Activated B cell treated with CpG ODN at 0.5 μM for 24 hours (primary cell): ENCODE data around the gene VPS13C. TPM values are rescaled to one million over a fixed set of nuclear protein-coding genes. Genes with fewer than 3 reads are reported as not detected.
A peak's percentile ranks its signal among the peaks of the same experiment; 100 is the strongest.

Experiments
- ATAC-seq: fragments of 200-7000 bp; cut with Tn5 transposase; one replicate; pipeline ENCODE4 v1.10.0; 2021; ENCODE audit warnings: low read depth, mild to moderate bottlenecking, moderate library complexity
- CTCF ChIA-PET: fragments of 350-600 bp; sonication (Branson Sonifier 250); formaldehyde crosslinking; loops from one replicate; lab custom pipeline; 2021; ENCODE audit warnings: antibody characterized with exemption; lab: Charles Lee
- POLR2A ChIA-PET: fragments of 350-600 bp; sonication (Branson Sonifier 250); formaldehyde crosslinking; loops from one replicate; lab custom pipeline; 2021; ENCODE audit warnings: antibody characterized with exemption; lab: Charles Lee
- DNase-seq: peaks from one replicate; pipeline ENCODE4 v3.0.0; 2022
- H3K27ac Mint-ChIP-seq: one replicate; pipeline ENCODE4 v1.8.0; 2020; ENCODE audit warnings: mixed read lengths
- H3K27me3 Mint-ChIP-seq: one replicate; pipeline ENCODE4 v1.8.0; 2021; ENCODE audit warnings: mixed read lengths
- H3K36me3 Mint-ChIP-seq: one replicate; pipeline ENCODE4 v1.8.0; 2021; ENCODE audit warnings: low read depth, mixed read lengths
- H3K4me1 Mint-ChIP-seq: one replicate; pipeline ENCODE4 v1.8.0; 2021; ENCODE audit warnings: mixed read lengths
- H3K4me3 Mint-ChIP-seq: one replicate; pipeline ENCODE4 v1.8.0; 2020; ENCODE audit warnings: mild to moderate bottlenecking, mixed read lengths
- H3K9me3 Mint-ChIP-seq: one replicate; pipeline ENCODE4 v1.8.0; 2020; ENCODE audit warnings: mixed read lengths
- intact Hi-C: fragments of 100-400 bp; cut with micrococcal nuclease; formaldehyde crosslinking; loops from one replicate; pipeline ENCODE4 v1.15.1; 2024
- total RNA-seq: library from RNA; stranded (reverse); gene quantifications from 2 replicates; pipeline ENCODE4 v1.2.3, GENCODE V29; 2022
- TF ChIP-seq, protein P1 (sequence below): fragments of 200-600 bp; IDR thresholded peaks from one replicate; pipeline ENCODE4 v1.8.0; 2022; ENCODE audit warnings: antibody characterized with exemption, mild to moderate bottlenecking

Gene VPS13C
- total RNA-seq, 1 donor from 2014 or later, result 172 TPM

DNA sequence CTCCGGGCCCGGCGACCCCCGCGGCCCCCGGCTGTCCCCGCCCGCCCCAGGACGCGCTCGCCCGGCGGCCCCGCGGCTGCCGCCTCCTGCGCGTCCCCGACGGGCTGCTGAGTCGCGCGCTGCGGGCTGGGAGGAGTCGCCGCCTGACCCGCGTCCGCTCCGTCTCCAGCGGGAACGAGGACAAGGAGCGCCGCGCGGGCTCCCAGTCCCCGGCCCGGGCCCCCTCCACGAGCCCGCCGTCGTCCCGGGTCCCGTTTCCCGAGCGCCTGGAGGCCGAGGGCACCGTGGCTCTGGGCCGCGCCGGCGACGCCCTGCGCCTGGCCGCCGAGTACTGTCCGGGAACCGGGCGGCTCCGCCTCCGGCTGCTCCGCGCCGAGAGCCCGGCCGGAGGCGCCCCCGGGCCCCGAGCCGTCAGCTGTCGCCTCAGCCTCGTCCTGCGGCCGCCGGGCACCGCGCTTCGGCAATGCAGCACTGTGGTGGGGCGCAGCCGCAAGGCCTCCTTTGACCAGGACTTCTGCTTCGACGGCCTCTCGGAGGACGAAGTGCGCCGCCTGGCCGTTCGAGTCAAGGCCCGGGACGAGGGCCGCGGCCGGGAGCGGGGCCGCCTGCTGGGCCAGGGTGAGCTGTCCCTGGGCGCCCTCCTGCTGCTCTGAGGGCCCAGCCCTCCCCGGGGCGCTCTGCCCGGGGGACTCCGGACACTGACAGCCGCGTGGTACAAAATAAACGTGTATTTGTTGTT lies 8.0 kb upstream of the VPS13C start:
- intact Hi-C loops, result loop anchor here (1.0 to 10.0 kb wide), 3 partner anchors 8 to 1673 kb away; partner anchors contain the start of genes ANXA2 and VPS13C
- CTCF ChIA-PET, result interaction anchor here (1.2 kb wide), 1 partner anchor 42 kb away, joined by 3 read pairs; no protein-coding TSS in a partner anchor
- peak overlapping the region; percentile 25 for H3K27ac Mint-ChIP-seq

DNA sequence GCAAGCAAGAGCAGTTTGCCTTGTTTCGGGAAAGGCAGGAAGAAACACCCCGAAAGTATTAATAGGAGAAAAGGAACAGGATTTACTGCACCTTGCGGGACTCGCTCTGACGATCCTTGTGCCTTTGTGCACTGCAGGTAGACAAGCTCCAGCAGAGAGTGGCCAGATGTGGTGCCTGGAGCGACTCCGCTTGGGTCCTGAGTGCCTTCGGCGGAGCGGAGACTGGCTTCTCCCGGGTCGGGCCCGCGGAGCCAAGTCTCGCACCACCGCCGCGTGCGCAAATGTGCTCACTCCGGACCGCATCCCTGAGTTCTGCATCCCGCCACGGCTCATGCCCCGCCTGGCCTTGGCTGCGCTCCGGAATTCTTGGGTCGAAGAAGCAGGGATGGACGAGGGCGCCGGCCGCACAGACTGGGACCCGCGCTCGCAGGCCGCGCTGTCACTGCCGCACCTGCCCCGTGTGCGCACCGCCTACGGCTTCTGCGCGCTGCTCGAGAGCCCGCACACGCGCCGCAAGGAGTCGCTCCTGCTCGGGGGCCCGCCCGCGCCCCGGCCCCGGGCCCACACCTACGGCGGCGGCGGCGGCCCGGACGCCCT lies 7.3 kb upstream of the VPS13C start:
- intact Hi-C loops, result loop anchor here (1.0 to 10.0 kb wide), 3 partner anchors 7 to 1673 kb away; partner anchors contain the start of genes ANXA2 and VPS13C
- Mint-ChIP-seq H3K9me3 (no peaks in the 10 kb centered on the region), H3K36me3 (no peaks in the 10 kb centered on the region), H3K27ac (peak overlapping the region; percentile 41), H3K4me3 (peak overlapping the region; percentile 80), H3K4me1 (peaks cover 20% of the 10 kb centered on the region), H3K27me3 (peaks cover 18% of the 10 kb centered on the region)
- ATAC-seq, result peak; percentile 66
- TF ChIP-seq, protein P1, sequence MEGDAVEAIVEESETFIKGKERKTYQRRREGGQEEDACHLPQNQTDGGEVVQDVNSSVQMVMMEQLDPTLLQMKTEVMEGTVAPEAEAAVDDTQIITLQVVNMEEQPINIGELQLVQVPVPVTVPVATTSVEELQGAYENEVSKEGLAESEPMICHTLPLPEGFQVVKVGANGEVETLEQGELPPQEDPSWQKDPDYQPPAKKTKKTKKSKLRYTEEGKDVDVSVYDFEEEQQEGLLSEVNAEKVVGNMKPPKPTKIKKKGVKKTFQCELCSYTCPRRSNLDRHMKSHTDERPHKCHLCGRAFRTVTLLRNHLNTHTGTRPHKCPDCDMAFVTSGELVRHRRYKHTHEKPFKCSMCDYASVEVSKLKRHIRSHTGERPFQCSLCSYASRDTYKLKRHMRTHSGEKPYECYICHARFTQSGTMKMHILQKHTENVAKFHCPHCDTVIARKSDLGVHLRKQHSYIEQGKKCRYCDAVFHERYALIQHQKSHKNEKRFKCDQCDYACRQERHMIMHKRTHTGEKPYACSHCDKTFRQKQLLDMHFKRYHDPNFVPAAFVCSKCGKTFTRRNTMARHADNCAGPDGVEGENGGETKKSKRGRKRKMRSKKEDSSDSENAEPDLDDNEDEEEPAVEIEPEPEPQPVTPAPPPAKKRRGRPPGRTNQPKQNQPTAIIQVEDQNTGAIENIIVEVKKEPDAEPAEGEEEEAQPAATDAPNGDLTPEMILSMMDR, result no peak
- ChIA-PET POLR2A (interaction anchor here (1.0 kb wide), 1 partner anchor 41 kb away, joined by 4 read pairs; no protein-coding TSS in a partner anchor), CTCF (interaction anchor here (1.2 to 1.6 kb wide), 2 partner anchors 41 to 233 kb away, joined by 3 to 4 read pairs; no protein-coding TSS in a partner anchor)
- no peak for DNase-seq

More for the DNA sequence above, 8.0 kb upstream of the VPS13C start:
- DNase-seq (peak; percentile 51), ATAC-seq (peak; percentile 38)
- TF ChIP-seq, protein P1, result no peak
- POLR2A ChIA-PET, result no interaction called here
- Mint-ChIP-seq H3K4me1 (peaks cover 20% of the 10 kb centered on the region), H3K9me3 (no peaks in the 10 kb centered on the region), H3K36me3 (no peaks in the 10 kb centered on the region), H3K27me3 (peaks cover 18% of the 10 kb centered on the region), H3K4me3 (peak overlapping the region; percentile 78)

GRCh38 chr15:62066663-62067447 lies 6.6 kb upstream of the VPS13C start, which contains the start of gene C2CD4A:
Gene C2CD4A, plus strand, starts transcription at chr15:62066977. Its CDS starts 637 bp downstream, at chr15:62067614.
- H3K27me3 Mint-ChIP-seq, result peaks cover 18% of the 10 kb centered on the region
- DNase-seq (peak; percentile 48), ATAC-seq (peak; percentile 64)
- TF ChIP-seq, protein P1, result no peak
- H3K4me1 Mint-ChIP-seq, result peaks cover 22% of the 10 kb centered on the region
- H3K9me3 Mint-ChIP-seq, result no peaks in the 10 kb centered on the region
- ChIA-PET CTCF (interaction anchor here (1.0 to 1.6 kb wide), 3 partner anchors 40 to 233 kb away, joined by 3 to 4 read pairs (median 3); no protein-coding TSS in a partner anchor), POLR2A (interaction anchor here (0.5 to 1.0 kb wide), 2 partner anchors 40 to 51 kb away, joined by 4 read pairs; no protein-coding TSS in a partner anchor)
- peak within 1 kb of the TSS; percentile 41 for H3K27ac Mint-ChIP-seq
- intact Hi-C loops, result loop anchor here (10.0 kb wide), 2 partner anchors 1482 to 1672 kb away; partner anchors contain the start of gene ANXA2
- peak within 1 kb of the TSS; percentile 80 for H3K4me3 Mint-ChIP-seq
- H3K36me3 Mint-ChIP-seq, result no peaks in the 10 kb centered on the region

DNA sequence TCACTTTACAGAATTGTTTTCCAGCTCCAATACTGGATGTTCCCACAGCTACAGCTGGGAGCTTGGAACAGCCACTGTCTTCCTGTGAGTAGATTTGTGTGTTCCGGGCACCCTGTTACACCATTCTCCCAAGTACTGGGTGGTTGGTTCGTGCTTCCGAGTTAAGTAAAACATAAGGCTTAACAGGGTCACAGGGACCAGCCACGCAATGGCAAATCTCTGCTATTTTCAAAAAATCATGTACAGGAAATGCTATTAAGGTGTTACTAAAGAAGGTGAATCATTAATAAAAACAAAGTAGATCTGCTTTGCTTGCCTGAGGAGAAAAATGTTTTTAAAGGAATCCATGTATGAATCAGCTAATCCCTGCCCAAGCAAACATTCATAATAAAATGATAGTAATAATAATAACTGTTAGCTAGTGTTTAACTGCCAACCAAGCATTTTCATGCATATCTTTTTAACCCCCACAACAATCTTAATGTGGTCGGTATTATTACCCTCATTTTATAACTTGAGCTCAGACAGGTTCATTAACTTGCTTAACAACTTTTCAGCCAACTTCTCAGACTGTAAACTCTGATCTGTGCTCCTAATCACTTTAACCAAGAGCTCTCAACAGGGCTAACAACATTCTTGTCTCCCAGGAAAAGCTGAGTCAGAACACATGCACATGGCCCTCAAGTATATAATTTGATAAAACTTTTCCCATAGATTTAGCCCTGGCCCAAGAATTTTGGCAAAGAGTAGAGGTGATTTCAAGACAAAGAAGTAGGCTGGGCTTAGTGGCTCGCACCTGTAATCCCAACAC lies 3.8 kb upstream of the VPS13C start:
- peaks cover 41% of the 10 kb centered on the region for H3K4me1 Mint-ChIP-seq
- H3K36me3 Mint-ChIP-seq, result peaks cover 7% of the 10 kb centered on the region
- ATAC-seq, result no peak
- no peak overlapping the region for H3K4me3 Mint-ChIP-seq
- H3K9me3 Mint-ChIP-seq, result no peaks in the 10 kb centered on the region
- DNase-seq, result no peak
- H3K27me3 Mint-ChIP-seq, result peaks cover 16% of the 10 kb centered on the region
- CTCF ChIA-PET, result no interaction called here
- POLR2A ChIA-PET, result no interaction called here
- H3K27ac Mint-ChIP-seq, result no peak overlapping the region
- intact Hi-C loops, result loop anchor here (10.0 kb wide), 2 partner anchors 1479 to 1669 kb away; partner anchors contain the start of gene ANXA2
- TF ChIP-seq, protein P1, result no peak
